DOHH2 (cell line): ENCODE data around the gene GPR27.

Experiments used
- H3F3A ChIP-seq: fragments of 200-600 bp; sonication (generic), shearing (Covaris generic); 2 replicates; pipeline ENCODE4 v1.6.0; 2016; ENCODE audit warnings: antibody characterized with exemption, mild to moderate bottlenecking; ENCODE audit not compliant: control insufficient read depth, insufficient read depth
- H3K27ac ChIP-seq: fragments of 200-600 bp; sonication (generic); 2 replicates; pipeline ENCODE4 v1.5.1; 2014; ENCODE audit warnings: low read depth, mild to moderate bottlenecking, low read length, moderate library complexity
- H3K27me3 ChIP-seq: fragments of 200-600 bp; sonication (generic); 2 replicates; pipeline ENCODE4 v1.6.1; 2014; ENCODE audit warnings: mild to moderate bottlenecking, low read length, mixed read lengths; ENCODE audit not compliant: control insufficient read depth
- H3K36me3 ChIP-seq: fragments of 200-600 bp; sonication (generic); 2 replicates; pipeline ENCODE4 v1.6.1; 2014; ENCODE audit warnings: mild to moderate bottlenecking, low read length, moderate library complexity, mixed read lengths; ENCODE audit not compliant: control insufficient read depth
- H3K4me1 ChIP-seq: fragments of 200-600 bp; sonication (generic); 2 replicates; pipeline ENCODE4 v1.6.1; 2014; ENCODE audit warnings: mild to moderate bottlenecking, low read length, mixed read lengths; ENCODE audit not compliant: control insufficient read depth
- H3K4me2 ChIP-seq: fragments of 200-600 bp; sonication (generic); 2 replicates; pipeline ENCODE4 v1.6.0; 2014; ENCODE audit warnings: mild to moderate bottlenecking, low read length, moderate library complexity
- H3K4me3 ChIP-seq: fragments of 200-600 bp; sonication (generic); 2 replicates; pipeline ENCODE4 v1.5.1; 2014; ENCODE audit warnings: mild to moderate bottlenecking, low read length, mixed read lengths
- H3K79me2 ChIP-seq: fragments of 200-600 bp; sonication (generic); 2 replicates; pipeline ENCODE4 v1.6.1; 2014; ENCODE audit warnings: mild to moderate bottlenecking, low read length, mixed read lengths; ENCODE audit not compliant: control insufficient read depth
- H3K9me2 ChIP-seq: fragments of 200-600 bp; sonication (generic); replicated peaks from 2 replicates; pipeline ENCODE4 v1.6.1; 2014; ENCODE audit warnings: mild to moderate bottlenecking, low read length, mixed read lengths; ENCODE audit not compliant: control insufficient read depth
- H3K9me3 ChIP-seq: fragments of 200-600 bp; sonication (generic); 2 replicates; pipeline ENCODE4 v1.6.1; 2014; ENCODE audit warnings: antibody characterized with exemption, low read length, mixed read lengths; ENCODE audit not compliant: control insufficient read depth, insufficient read depth
- H4K20me1 ChIP-seq: fragments of 200-600 bp; sonication (generic); 2 replicates; pipeline ENCODE4 v1.6.0; 2014; ENCODE audit warnings: low read depth, mild to moderate bottlenecking, antibody characterized with exemption, low read length, moderate library complexity; ENCODE audit not compliant: control insufficient read depth, insufficient read depth
- EZH2phosphoT487 ChIP-seq: fragments of 200-600 bp; sonication (generic); IDR thresholded peaks from 2 replicates; pipeline ENCODE4 v1.6.1; 2017; ENCODE audit warnings: borderline replicate concordance, mild to moderate bottlenecking, antibody characterized with exemption, low read length, moderate library complexity, mixed read lengths
- TF ChIP-seq, protein P1 (sequence below): fragments of 200-600 bp; sonication (generic); IDR thresholded peaks from one replicate; pipeline ENCODE4 v1.5.1; 2014; ENCODE audit warnings: antibody characterized with exemption, mild to moderate bottlenecking, low read depth, low read length; ENCODE audit not compliant: poor library complexity, severe bottlenecking

Gene GPR27

GRCh38 chr3:71758091-71758490, 4.4 kb downstream of the GPR27 start:
- H3K4me3 ChIP-seq = no peak overlapping the region
- no peaks in the 10 kb centered on the region for H3K79me2 ChIP-seq
- TF ChIP-seq EZH2phosphoT487 = no peak
- TF ChIP-seq, protein P1, sequence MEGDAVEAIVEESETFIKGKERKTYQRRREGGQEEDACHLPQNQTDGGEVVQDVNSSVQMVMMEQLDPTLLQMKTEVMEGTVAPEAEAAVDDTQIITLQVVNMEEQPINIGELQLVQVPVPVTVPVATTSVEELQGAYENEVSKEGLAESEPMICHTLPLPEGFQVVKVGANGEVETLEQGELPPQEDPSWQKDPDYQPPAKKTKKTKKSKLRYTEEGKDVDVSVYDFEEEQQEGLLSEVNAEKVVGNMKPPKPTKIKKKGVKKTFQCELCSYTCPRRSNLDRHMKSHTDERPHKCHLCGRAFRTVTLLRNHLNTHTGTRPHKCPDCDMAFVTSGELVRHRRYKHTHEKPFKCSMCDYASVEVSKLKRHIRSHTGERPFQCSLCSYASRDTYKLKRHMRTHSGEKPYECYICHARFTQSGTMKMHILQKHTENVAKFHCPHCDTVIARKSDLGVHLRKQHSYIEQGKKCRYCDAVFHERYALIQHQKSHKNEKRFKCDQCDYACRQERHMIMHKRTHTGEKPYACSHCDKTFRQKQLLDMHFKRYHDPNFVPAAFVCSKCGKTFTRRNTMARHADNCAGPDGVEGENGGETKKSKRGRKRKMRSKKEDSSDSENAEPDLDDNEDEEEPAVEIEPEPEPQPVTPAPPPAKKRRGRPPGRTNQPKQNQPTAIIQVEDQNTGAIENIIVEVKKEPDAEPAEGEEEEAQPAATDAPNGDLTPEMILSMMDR = no peak
- peaks cover 2% of the 10 kb centered on the region for H3K4me1 ChIP-seq
- H3K27ac ChIP-seq = no peak overlapping the region
- H3K36me3 ChIP-seq = no peaks in the 10 kb centered on the region
- no peaks in the 10 kb centered on the region for H3F3A ChIP-seq
- no peaks in the 10 kb centered on the region for H3K9me3 ChIP-seq
- H4K20me1 ChIP-seq = no peaks in the 10 kb centered on the region
- H3K27me3 ChIP-seq = no peaks in the 10 kb centered on the region; the same call in 1 of the 2 replicates
- H3K9me2 ChIP-seq = no peaks in the 10 kb centered on the region
- no peak overlapping the region for H3K4me2 ChIP-seq

DNA sequence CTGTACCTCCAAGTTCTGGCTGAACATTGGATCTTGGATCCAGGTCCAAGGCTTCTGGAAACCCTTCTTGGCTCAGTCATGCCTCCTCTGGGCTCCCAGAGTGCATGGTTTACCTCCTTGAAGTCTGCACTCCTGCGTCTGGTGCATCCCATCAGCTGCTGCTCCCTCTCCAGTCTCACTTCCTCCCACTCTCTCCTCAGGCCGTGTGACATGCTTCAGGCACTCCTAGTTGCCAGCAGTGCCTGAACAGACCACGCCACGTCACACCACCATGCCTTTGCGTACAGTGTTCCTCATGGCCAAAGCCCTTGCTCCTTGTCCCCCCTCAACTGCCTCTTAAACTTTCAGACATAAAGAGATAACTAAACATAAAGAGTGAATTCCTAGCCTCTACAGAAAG, 5.7 kb downstream of the GPR27 start:
- Histone ChIP-seq H3K9me3 (no peaks in the 10 kb centered on the region), H3F3A (no peaks in the 10 kb centered on the region), H3K27me3 (no peaks in the 10 kb centered on the region; the same call in 1 of the 2 replicates), H3K36me3 (no peaks in the 10 kb centered on the region), H3K9me2 (no peaks in the 10 kb centered on the region), H3K79me2 (no peaks in the 10 kb centered on the region), H3K4me3 (no peak overlapping the region), H4K20me1 (no peaks in the 10 kb centered on the region), H3K4me1 (peaks cover 7% of the 10 kb centered on the region), H3K27ac (no peak overlapping the region), H3K4me2 (no peak overlapping the region)
- no peak for TF ChIP-seq EZH2phosphoT487
- TF ChIP-seq, protein P1 = no peak

DNA sequence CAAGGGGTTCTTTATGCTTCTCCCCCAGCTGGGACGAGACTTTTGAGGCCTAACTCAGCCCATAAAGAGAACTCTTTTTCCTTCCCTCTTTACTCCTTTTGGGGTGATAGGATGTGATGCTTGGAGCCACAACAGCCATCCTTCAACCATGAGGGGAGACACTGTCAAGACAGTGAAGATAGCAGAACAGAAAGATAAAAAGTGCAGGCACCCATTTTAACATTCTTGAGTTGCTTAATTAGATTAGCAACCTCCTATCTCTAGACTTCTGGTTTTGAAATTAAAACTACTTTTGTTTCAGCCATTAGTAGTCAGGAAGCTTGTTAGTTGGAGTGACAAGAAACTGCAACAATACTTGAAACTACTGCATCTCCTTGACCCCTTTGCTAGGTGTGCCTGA, 6.5 kb downstream of the GPR27 start:
- H3K79me2 ChIP-seq = no peaks in the 10 kb centered on the region
- H3K27ac ChIP-seq = no peak overlapping the region
- H3K4me2 ChIP-seq = no peak overlapping the region
- H3K27me3 ChIP-seq = no peaks in the 10 kb centered on the region; the same call in 1 of the 2 replicates
- H4K20me1 ChIP-seq = no peaks in the 10 kb centered on the region
- no peaks in the 10 kb centered on the region for H3K9me3 ChIP-seq
- H3F3A ChIP-seq = no peaks in the 10 kb centered on the region
- no peak for TF ChIP-seq EZH2phosphoT487
- TF ChIP-seq, protein P1 = no peak
- peaks cover 7% of the 10 kb centered on the region for H3K4me1 ChIP-seq
- H3K36me3 ChIP-seq = no peaks in the 10 kb centered on the region
- H3K9me2 ChIP-seq = no peaks in the 10 kb centered on the region
- H3K4me3 ChIP-seq = no peak overlapping the region

DNA sequence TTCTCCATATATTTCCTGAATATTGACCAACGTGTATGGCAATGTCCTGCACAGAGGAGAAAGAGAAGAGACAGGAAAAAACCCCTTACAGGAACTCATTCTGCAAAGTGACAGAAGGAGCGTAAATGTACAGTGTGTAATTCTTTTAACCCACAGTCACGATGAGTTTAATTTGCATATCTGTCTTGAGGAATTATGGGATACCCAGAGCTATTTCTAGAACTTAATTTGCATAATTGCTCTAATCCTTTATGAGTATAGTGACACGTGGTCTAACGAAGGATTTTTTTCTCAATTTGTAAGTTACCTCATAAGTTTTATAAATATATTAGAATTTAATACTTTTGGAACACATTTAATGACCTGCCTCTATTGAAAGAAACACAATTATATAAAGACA, 9.8 kb downstream of the GPR27 start:
- Histone ChIP-seq H3K79me2 (no peaks in the 10 kb centered on the region), H3K4me1 (peaks cover 7% of the 10 kb centered on the region), H3K27ac (no peak overlapping the region), H3F3A (no peaks in the 10 kb centered on the region), H3K4me2 (0 out of 2 replicates have a peak overlapping the region, but pooled peaks have one; percentile 15), H3K4me3 (no peak overlapping the region), H3K27me3 (no peaks in the 10 kb centered on the region), H3K9me2 (no peaks in the 10 kb centered on the region), H3K9me3 (no peaks in the 10 kb centered on the region), H3K36me3 (no peaks in the 10 kb centered on the region), H4K20me1 (no peaks in the 10 kb centered on the region)
- TF ChIP-seq, protein P1 = no peak
- no peak for TF ChIP-seq EZH2phosphoT487
